ENCODE measurements around the gene SLC25A30. TPM values are rescaled to one million over a fixed set of nuclear protein-coding genes. Genes with fewer than 3 reads are reported as not detected.

The SLC25A30 gene
- total and polyA plus RNA-seq, 9 of the 15 experiments (the other 6 are each of a cell fraction or from before 2014, with no cell fraction given): 1.1 to 11.1 (median 5.6) TPM

DNA sequence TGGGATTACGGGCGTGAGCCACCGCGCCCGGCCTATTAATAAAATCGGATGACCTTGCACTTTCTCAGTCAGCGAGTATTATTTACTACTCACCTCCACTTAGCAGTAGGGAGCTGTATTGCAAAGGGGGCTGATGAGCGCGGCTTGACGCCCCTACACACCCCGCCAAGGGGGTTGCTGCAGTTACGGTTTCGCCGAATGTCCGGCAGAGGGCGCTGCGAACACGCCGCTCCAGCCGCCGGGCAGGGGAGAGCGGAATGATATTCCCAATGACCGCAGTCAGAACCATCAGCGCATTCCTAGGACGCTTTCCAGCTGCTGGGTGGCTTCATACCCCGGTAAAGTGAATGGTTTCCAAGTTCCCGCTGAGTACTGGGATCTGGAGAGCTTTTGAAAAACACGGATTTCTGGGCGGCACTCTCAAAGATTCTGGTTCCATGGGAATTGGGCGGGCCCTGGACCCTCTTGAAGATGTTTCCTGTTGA, 47.2 kb downstream of the SLC25A30 start (continued):
- TF ChIP-seq, protein P1, sequence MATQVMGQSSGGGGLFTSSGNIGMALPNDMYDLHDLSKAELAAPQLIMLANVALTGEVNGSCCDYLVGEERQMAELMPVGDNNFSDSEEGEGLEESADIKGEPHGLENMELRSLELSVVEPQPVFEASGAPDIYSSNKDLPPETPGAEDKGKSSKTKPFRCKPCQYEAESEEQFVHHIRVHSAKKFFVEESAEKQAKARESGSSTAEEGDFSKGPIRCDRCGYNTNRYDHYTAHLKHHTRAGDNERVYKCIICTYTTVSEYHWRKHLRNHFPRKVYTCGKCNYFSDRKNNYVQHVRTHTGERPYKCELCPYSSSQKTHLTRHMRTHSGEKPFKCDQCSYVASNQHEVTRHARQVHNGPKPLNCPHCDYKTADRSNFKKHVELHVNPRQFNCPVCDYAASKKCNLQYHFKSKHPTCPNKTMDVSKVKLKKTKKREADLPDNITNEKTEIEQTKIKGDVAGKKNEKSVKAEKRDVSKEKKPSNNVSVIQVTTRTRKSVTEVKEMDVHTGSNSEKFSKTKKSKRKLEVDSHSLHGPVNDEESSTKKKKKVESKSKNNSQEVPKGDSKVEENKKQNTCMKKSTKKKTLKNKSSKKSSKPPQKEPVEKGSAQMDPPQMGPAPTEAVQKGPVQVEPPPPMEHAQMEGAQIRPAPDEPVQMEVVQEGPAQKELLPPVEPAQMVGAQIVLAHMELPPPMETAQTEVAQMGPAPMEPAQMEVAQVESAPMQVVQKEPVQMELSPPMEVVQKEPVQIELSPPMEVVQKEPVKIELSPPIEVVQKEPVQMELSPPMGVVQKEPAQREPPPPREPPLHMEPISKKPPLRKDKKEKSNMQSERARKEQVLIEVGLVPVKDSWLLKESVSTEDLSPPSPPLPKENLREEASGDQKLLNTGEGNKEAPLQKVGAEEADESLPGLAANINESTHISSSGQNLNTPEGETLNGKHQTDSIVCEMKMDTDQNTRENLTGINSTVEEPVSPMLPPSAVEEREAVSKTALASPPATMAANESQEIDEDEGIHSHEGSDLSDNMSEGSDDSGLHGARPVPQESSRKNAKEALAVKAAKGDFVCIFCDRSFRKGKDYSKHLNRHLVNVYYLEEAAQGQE (IDR thresholded peaks at IDR 0.05; ENCODE audit: borderline replicate concordance): peak; percentile 66; the same call in 1 of the 2 replicates
- TF ChIP-seq, protein P1 (CRISPR knock-in tag; IDR thresholded peaks at IDR 0.05; ENCODE audit: low read depth): no peak
- TF ChIP-seq JUN (IDR thresholded peaks at IDR 0.05; ENCODE audit: borderline replicate concordance, low read depth, low read length) (no peak), JUN (CRISPR knock-in tag; IDR thresholded peaks at IDR 0.05; ENCODE audit: borderline replicate concordance) (no peak), BCOR (IDR thresholded peaks at IDR 0.05) (no peak), ELF2 (CRISPR knock-in tag; IDR thresholded peaks at IDR 0.05) (no peak), SRF (CRISPR knock-in tag; IDR thresholded peaks at IDR 0.05) (no peak), PCBP2 (IDR thresholded peaks at IDR 0.05; ENCODE audit: low read depth, low read length, poor library complexity, severe bottlenecking) (no peak), RAD21 (CRISPR knock-in tag; conservative IDR thresholded peaks at IDR 0.05 in 1 of 2, IDR thresholded peaks at IDR 0.05 in 1 of 2) (peak; percentile 57 to 78), ESRRA (IDR thresholded peaks at IDR 0.05; ENCODE audit: borderline replicate concordance, low read depth) (no peak), SPI1 (IDR thresholded peaks at IDR 0.05; ENCODE audit: borderline replicate concordance, low read depth, low read length) (no peak), PHF8 (IDR thresholded peaks at IDR 0.05; ENCODE audit: borderline replicate concordance, low read length) (no peak), COPS2 (conservative IDR thresholded peaks at IDR 0.05) (no peak), LARP7 (IDR thresholded peaks at IDR 0.05) (no peak), ZBTB7A (IDR thresholded peaks at IDR 0.05; ENCODE audit: borderline replicate concordance, control insufficient read depth, low read depth, low read length) (peak; percentile 73; the same call in 1 of the 2 replicates)
- TF ChIP-seq, protein P2, sequence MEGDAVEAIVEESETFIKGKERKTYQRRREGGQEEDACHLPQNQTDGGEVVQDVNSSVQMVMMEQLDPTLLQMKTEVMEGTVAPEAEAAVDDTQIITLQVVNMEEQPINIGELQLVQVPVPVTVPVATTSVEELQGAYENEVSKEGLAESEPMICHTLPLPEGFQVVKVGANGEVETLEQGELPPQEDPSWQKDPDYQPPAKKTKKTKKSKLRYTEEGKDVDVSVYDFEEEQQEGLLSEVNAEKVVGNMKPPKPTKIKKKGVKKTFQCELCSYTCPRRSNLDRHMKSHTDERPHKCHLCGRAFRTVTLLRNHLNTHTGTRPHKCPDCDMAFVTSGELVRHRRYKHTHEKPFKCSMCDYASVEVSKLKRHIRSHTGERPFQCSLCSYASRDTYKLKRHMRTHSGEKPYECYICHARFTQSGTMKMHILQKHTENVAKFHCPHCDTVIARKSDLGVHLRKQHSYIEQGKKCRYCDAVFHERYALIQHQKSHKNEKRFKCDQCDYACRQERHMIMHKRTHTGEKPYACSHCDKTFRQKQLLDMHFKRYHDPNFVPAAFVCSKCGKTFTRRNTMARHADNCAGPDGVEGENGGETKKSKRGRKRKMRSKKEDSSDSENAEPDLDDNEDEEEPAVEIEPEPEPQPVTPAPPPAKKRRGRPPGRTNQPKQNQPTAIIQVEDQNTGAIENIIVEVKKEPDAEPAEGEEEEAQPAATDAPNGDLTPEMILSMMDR (IDR thresholded peaks at IDR 0.05 in 2 of 3, conservative IDR thresholded peaks at IDR 0.05 in 1 of 3; ENCODE audit: insufficient read depth in 2 of 3, low read depth in 1 of 3, low read length in 3 of 3): peak; percentile 79 to 86 (median 83)
- TF ChIP-seq, protein P3, sequence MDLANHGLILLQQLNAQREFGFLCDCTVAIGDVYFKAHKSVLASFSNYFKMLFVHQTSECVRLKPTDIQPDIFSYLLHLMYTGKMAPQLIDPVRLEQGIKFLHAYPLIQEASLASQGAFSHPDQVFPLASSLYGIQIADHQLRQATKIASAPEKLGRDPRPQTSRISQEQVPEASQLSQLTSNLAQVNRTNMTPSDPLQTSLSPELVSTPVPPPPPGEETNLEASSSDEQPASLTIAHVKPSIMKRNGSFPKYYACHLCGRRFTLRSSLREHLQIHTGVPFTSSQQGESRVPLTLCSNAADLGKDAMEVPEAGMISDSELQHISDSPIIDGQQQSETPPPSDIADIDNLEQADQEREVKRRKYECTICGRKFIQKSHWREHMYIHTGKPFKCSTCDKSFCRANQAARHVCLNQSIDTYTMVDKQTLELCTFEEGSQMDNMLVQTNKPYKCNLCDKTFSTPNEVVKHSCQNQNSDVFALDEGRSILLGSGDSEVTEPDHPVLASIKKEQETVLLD (IDR thresholded peaks at IDR 0.05): no peak

Data from K562 (cell line).